Stimulated activated CD8-positive, alpha-beta memory T cell treated with anti-CD3 and anti-CD28 coated beads, Interleukin-12 subunit alpha, Interleukin-12 subunit beta, amount 100 ng/mL, for 24 hours (primary cell): Measurements from ENCODE around the gene TTLL3.
"Not testable (repeated sequence)": the region's sequence is repeated elsewhere in the genome, so short reads cannot be mapped to it uniquely, and the experiment has no call there.

ENCODE experiments used
- DNase-seq: peaks from one replicate; pipeline ENCODE4 v3.0.0-alpha.2; 2020; ENCODE audit errors: extremely low read depth

TTLL3 gene

GRCh38 chr3:9841015-9841414 is 31.0 kb downstream of the TTLL3 start:
- no peak for DNase-seq

DNA sequence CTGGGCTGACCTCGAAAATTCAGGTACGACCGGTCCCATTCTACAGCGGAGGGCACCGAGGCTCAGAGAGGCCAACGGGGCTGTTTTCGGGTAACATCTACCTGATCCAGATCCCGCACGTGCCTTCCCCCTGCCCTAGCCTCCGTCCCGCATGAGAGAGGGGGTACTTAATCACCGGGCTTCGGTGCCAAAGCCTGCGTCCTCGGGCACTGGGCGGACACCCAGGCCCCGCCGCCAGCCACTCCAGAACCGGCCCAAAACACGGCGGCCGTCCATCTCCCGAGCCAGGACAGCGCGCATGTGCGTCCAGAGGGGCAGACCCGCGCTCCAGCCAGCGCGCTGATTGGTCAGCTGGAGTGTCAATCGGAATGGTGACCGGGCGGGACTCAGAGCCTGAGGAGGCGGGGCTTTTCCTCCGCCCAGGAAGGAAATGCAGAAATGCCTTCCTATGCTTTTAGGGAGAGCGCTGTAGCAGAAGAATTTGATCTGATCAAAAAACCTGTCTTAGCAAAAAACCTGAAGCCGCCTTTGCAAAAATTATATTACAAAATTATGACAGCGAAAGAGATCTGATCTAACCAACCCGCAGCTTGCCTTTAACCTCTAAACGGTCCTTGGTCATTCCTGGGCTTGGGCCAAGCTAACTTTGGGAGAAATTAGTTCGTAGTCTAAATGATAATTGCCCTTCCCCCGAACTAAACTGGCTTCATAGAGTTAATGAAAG is 33.8 kb downstream of the TTLL3 start, which contains the start of gene RPUSD3:
TSS of gene RPUSD3 (minus strand) at position 294 of the 724 bp plus-strand sequence. CDS start at position 276, 18 bp downstream.
- DNase-seq = peak; percentile 84

- DNase-seq = no peak
These were observed 36.2 kb downstream of the TTLL3 start for GRCh38 chr3:9846231-9846630.

- no peak for DNase-seq
These were observed 36.9 kb downstream of the TTLL3 start for GRCh38 chr3:9846931-9847488.

- DNase-seq = not testable (repeated sequence)
These were observed 37.8 kb downstream of the TTLL3 start for GRCh38 chr3:9847870-9848269.

DNA sequence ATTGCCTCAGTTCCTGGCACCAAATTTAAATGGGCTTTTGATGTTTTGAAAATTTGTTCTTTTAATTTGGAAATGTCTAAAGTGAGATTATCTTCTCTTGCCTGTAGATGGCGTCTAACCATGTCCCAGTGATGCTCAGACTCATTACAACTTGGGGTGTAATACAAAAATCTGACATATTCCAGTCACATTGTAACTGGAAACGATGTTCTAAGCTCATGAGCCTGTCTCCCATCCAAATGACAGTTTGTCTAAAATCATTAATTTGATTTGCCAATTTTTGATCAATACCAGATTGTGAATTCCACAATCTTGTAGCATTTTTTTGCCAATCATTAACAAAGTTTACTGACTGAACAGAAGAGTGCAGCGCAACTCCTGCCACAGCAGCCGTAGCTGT is 38.8 kb downstream of the TTLL3 start:
- DNase-seq = not testable (repeated sequence)

GRCh38 chr3:9851383-9851782 is 41.3 kb downstream of the TTLL3 start:
- not testable (repeated sequence) for DNase-seq

GRCh38 chr3:9851926-9852325 is 41.9 kb downstream of the TTLL3 start:
- DNase-seq = not testable (repeated sequence)

DNA sequence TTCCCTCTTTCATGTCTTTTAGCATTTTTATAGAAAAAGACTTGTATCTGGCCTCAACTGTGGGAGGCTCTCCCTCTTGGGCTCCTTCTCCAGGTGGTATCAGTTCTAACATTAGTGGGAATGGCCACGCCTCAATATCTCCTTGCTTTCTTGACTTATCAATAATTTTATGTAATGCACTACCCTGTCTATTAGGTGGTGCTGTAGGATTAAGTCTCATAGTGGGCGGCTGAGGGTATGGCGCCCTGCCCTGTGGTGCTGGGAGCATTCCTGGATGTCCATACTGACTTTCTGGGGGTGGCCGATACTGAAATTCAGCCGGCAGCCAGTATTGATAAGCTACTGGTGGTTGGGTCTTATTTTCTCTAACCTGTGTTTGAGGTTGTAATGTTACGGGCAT is 42.5 kb downstream of the TTLL3 start:
- DNase-seq = no peak

- not testable (repeated sequence) for DNase-seq
These were observed 44.4 kb downstream of the TTLL3 start for GRCh38 chr3:9854291-9854940.

DNA sequence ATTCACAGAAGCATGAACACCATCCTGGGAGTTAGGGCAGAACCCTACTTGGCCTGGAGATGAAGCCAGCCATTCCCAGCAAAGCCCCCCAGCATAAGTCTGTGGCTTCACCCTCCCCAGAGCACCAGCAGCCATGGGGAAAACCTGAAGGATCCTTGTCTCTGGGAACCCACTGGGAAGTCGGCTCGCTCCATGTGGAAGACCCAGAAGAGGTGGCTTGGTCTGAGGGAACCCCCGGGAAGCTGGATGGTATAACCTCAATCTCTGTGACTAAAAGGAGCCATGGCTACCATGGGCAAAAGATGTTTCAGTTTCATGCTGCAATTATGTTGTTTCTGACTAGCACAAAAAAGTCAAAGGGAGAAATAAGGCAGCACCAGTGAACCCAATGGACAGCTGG is 45.5 kb downstream of the TTLL3 start:
- no peak for DNase-seq

DNA sequence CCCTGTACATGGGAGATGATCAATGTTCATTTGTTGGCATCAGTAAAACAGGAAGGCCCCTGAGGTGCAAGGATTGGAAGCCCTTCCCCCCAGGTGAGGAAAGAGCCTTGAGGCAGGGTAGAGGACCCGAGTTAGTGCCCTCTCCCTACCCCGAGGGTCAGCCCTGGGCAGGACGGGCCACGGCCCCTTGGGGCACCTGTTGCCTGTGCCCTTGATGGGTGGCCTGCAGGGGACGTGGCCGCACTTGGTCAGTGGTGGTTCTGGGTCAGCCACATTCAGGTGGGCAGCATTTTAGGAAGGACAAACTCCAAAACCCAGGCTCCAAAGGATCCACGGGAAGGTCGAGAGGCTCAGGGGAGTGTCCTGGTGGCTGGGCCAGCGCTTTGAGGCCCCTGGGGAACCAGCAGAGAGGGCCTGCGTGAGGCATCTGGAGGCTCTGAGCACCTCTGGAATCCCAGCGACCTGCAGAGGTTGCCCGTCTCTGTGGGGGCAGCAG is 49.5 kb downstream of the TTLL3 start:
- DNase-seq = no peak

GRCh38 chr3:9861201-9861600 is 51.1 kb downstream of the TTLL3 start:
- no peak for DNase-seq

DNA sequence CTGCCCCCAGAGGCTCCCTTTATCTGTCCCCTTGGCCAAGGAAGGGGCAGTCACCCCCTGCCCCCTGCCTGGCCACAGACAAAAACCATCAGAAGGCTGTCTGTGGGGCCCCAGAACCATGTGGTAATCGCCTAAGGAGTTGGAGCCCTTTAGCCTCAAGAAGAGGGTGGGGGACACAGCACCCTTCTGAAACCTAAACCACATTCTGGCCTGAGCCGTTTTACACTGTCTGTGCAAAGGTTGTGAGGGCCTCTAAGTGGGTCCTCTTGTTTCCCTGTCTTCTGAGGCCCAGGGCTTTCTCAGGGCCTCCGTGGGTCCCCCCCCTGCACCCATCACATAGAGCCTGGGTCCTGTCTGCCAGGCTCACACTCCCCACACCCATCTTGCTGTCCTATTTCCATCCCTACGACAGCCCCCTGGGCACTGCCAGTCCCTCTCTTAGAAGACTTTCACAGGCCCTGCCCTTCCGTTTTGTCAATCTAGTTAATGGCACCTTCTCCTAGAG is 51.6 kb downstream of the TTLL3 start:
- no peak for DNase-seq

DNA sequence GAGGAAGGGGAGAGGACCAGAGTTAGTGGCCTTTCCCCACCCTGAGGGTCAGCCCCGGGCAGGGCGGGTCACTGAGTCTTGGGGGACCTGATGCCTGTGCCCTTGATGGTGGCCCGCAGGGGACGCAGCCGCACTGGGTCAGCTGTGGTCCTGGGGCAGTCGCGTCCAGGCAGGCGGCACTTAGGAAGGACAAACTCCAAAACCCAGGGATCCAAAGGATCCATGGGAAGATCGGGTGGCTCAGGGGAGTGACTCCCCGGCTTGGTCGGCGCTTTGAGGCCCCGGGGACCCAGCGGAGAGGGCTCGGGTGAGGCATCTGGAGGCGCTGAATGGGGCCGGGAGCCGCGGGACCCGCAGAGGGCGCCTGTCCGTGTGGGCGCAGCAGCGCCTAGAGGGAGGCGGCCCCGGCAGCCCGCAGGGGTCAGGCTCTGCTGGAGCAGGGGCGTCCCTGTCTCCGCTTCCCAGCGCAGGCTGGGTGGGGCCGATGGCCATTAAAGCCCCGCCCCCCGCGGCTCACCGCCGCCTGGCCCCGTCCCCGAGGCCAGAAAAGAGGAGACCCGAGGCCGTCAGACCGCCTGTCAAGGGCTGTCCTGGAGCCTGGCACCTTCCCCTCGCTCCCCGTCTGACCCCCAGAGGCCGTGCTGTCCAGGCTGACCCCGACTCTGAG is 52.5 kb downstream of the TTLL3 start:
- DNase-seq = no peak

DNA sequence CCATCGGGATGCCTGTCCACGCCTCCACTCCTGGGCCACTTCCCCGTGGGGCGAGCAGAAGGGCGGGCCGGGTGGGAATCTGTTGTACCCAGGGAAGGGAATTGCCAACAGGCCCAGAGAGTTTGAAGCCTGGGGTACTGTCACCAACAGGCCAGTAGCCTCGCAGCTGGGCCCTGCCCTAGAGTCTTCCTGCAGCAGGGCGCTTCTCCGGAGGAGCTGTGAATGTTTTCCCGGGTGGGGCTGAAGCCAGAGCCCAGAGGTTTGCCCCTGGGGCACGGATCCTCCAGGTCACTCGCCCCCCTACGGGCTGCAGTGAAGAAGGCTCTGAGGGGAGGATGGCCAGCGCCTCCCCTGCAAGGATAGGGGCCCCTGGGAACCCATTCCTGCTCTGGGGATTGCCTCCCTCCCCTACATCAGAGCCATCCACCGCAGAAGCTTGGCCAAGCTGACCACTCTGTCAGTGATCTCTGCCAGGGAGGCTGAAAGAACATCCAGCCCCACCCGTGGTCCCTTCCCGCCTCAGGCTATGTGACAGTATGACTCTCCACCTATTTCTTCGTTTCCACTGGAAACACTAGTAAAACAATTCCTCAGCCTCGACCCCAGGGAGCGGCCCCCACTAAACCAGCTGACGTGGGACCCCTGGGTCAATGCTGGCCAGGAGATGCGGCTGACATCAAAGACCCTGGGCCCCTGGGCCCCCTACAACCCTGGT is 53.2 kb downstream of the TTLL3 start:
- no peak for DNase-seq

DNA sequence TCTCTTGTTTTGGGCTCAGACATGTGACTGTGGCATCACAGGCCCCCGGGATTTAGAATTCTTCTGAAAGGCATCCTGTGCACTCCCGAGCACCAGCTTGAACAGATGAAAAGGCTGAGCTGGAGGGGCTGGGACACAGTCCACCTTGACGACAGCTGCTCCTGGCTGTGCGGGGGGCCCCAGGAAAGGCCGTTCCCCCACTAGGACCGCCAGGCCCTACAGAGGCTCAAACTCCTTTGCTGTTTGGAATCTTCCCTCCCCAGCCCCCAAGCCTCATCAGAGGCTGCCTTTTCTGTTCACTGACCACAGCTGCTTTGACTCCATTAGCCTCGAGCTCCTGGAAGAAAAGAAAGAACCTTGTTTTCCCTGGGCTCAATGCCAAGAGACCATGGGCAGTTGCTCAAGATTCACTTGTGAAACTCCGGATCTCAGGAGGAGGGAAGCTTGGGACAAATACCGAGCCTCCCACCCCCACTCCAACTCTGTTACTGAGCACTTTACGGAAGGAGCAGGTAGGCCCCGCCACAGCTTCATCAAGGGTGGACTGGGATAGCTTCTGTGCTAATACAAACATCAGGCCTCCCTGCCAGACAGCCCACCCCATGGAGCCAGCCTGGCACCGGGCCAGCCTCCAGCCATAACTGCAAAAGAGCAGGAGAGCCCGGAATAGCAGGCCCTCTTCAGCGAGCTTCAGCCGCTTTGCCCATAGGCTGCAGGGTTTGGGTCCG is 54.3 kb downstream of the TTLL3 start:
- no peak for DNase-seq

DNA sequence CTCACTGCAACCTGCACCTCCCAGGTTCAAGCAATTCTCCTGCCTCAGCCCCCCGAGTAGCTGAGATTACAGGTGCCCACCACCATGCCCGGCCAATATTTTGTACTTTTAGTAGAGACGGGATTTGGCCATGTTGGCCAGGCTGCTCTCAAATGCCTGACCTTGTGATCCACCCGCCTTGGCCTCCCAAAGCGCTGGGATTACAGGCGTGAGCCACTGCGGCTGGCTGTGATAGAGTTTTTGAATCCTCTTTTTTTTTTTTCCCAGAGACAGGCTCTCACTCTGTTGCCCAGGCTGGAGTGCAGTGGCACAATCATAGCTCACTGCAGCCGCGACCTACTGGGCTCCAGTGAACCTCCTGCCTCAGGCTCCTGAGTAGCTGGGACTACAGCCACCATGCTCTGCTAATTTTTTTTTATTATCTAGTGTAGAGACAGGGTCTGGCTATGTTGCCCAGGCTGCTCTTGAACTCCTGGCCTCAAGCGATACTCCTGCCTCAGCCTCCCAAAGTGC is 55.1 kb downstream of the TTLL3 start:
- not testable (repeated sequence) for DNase-seq

DNA sequence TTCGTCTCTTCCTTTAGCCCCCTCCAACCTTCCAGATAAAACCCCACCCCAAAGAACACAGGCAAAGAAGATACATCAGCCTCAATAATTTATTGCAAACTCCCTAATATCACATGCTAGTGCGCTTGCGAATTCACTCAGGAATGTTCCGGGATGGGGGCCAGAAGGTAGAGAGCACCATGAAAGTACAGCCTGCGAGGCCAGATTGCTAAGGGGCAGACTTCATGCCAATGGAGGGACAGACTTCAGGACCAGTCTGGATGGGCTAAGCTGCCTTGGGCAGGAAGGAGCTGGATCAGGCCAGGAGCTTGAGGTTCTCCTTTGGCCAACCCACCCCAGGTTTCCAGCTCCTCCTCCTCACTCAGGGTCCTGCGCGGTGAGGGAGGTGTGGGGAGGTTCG is 56.6 kb downstream of the TTLL3 start:
- no peak for DNase-seq

- no peak for DNase-seq
These were observed 57.0 kb downstream of the TTLL3 start for GRCh38 chr3:9867106-9867505.

DNA sequence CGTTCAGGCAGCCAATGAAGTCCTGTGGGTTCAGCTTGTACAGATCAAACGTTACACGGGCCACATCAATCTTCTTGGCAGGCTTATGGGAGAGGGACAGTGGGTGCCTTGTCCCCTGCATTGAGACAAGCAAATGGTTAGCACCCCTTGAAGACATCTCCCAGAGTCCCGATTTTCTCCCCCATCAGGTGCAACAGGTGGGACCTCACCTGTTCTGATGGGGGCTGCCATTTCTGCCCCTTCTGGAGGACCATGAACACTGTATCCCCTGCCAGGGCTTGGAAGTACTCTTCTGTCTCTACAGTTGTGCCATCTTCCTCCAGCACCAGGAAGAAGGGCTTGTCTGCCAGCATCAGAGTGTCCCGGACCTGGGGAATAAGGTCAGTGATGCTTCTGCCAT is 59.9 kb downstream of the TTLL3 start:
- no peak for DNase-seq
